ENCODE results near the gene MGAT4A.

DNA sequence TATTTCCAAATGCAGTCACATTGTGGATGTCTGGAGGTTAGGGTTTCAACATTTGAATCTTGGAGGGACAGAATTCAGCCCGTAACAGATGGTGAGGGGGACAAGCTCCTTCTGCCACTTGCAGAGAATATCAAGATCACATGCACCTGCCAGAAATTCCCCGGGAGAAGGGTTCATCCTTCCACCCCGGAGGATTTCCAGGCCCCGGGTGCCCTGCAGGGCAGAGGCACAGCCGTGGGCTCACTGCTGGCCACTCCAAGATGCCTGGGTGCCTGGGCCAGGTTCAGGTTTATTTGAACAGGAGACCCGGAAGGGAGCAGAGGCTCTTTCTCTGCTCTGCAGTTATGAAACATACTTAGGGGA is 38.2 kb upstream of the MGAT4A start:
- TF ChIP-seq CTCF (conservative IDR thresholded peaks at IDR 0.05; ENCODE audit: low read length) (no peak), EZH2phosphoT487 (IDR thresholded peaks at IDR 0.05; ENCODE audit: borderline replicate concordance) (no peak)

Data from Loucy (cell line).